SK-N-MC (cell line): ENCODE measurements around the gene OPA3.

ENCODE experiments used
- FOXP2 ChIP-seq: optimal IDR thresholded peaks from 2 replicates; pipeline ENCODE3; 2011; ENCODE audit warnings: mild to moderate bottlenecking, moderate library complexity; ENCODE audit not compliant: insufficient read depth; ENCODE audit errors: extremely low read length, control extremely low read depth
- POLR2AphosphoS5 ChIP-seq: IDR thresholded peaks from 2 replicates; pipeline ENCODE4 v1.6.1; 2012; ENCODE audit warnings: mild to moderate bottlenecking, low read depth, low read length, borderline replicate concordance

- TF ChIP-seq FOXP2 (no peak), POLR2AphosphoS5 (no peak)
These were observed 45.1 kb downstream of the OPA3 start for GRCh38 chr19:45539459-45539858.
